Motor neuron (in vitro differentiated cells): ENCODE measurements around the gene PRKACA. TPM values are rescaled to one million over a fixed set of nuclear protein-coding genes. Genes with fewer than 3 reads are reported as not detected.

Experiments
- ATAC-seq, 8 experiments: fragments of 200-7000 bp; cut with Tn5 transposase; replicated peaks in 6 of 8; 2 replicates each; pipeline ENCODE4 v1.8.0; 2021; ENCODE audit warnings: mild to moderate bottlenecking in 8 of 8, moderate library complexity in 8 of 8
- H3K27ac ChIP-seq, 2 donors: fragments of 250-450 bp; sonication (Bioruptor Pico); 2 replicates each; pipeline ENCODE4 v1.9.0; 2021; ENCODE audit warnings: antibody characterized with exemption in 2 of 2, mild to moderate bottlenecking in 2 of 2, moderate library complexity in 1 of 2
- H3K4me1 ChIP-seq, 2 donors: fragments of 250-450 bp; sonication (Bioruptor Pico); replicated peaks in 1 of 2; 2 replicates each; pipeline ENCODE4 v1.6.1; 2021; ENCODE audit warnings: antibody characterized with exemption in 2 of 2, mild to moderate bottlenecking in 2 of 2, moderate library complexity in 1 of 2
- H3K4me3 ChIP-seq, 5 donors: fragments of 250-450 bp; sonication (Bioruptor Pico); 2 replicates each; pipeline ENCODE4 v1.9.0; 2021; ENCODE audit warnings: antibody characterized with exemption in 5 of 5, mild to moderate bottlenecking in 5 of 5, moderate library complexity in 4 of 5
- WGBS, 10 experiments: fragments of 450-650 bp; shearing (Covaris generic); methylation state at CpG; one replicate each; pipeline ENCODE4 v1.0.0; 2022; 5-methylcytosine and 5-hydroxymethylcytosine counted together
- in situ Hi-C, 9 experiments: fragments of 400-800 bp; cut with MboI; loops; one replicate each; pipeline ENCODE4 v1.15.0; 2021; ENCODE audit warnings: low sequenced_read_pairs in 9 of 9, low pct_unique_long_range_greater_than_20kb in 2 of 9; ENCODE audit not compliant: unreplicated experiment in 9 of 9
- total RNA-seq, 8 experiments: library from RNA; unstranded; fragments of 300-600 nt; gene quantifications; 2 replicates each; pipeline versions ENCODE4 v1.2.3 to v1.2.4, GENCODE V29; 2022

Gene PRKACA
- total RNA-seq, 8 experiments from 2014 or later, result 15.9 to 51.5 (median 31.9) TPM

DNA sequence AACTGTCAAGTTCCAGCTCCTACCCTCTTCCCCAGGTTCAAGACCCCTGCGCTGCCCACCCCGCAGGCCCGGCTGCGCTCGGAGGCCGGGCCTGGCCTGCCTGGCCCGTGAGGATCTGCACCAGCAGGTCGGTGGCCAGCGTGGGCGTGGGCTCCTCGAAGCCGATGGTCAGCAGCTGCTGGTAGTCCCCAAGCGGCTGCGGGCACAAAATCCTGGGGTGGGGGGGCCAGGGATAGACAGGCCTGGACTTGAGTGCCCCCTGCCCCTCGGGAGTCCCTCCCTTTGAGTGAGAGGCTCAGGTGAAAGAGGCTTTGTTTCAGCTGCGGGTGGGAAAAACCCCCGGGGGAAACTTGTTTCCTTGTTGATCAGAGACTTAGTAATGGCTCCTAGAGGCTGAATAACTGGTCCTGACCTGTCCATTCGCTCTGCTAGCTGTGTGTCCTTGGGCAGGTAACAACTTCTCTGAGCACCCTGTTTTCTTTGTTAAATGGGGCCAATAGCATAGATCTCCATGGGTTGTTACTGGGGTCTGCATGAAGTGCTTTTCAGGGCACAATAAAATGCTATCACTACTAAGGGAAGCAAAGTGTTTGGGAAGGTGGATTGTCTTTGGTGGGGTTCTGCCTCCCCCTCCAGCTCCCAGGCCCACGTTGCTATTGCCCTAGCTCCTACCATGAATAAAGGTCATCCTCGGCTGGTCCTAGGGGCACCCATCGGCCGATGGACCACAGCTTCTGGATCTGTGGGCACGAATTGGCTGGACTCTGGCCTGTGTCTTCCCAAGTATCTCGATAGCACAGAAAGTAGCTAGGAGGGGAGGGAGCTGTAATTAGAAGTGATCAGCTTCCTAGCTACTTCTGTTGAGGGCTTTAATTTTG, 35.5 kb downstream of the PRKACA start:
- ATAC-seq, result peak in 2 of 8 experiments; percentile 44 to 54
- peak overlapping the region; percentile 42 to 93 for H3K27ac ChIP-seq
- peak overlapping the region; percentile 49 to 76 (median 64) for H3K4me3 ChIP-seq
- in situ Hi-C loops, result loop anchor here in 1 of 9 experiments (10.0 kb wide), 1 partner anchor 207 kb away; the partner anchor contains the start of gene NANOS3
- 0 to 100% (median 56%) methylated on average over 1 to 12 of the region's 24 CpGs; no CpG with 5 or more reads in 1 of the 10 experiments for WGBS, 10 experiments
- H3K4me1 ChIP-seq, result peaks cover 7 to 8% of the 10 kb centered on the region in 2 donors

DNA sequence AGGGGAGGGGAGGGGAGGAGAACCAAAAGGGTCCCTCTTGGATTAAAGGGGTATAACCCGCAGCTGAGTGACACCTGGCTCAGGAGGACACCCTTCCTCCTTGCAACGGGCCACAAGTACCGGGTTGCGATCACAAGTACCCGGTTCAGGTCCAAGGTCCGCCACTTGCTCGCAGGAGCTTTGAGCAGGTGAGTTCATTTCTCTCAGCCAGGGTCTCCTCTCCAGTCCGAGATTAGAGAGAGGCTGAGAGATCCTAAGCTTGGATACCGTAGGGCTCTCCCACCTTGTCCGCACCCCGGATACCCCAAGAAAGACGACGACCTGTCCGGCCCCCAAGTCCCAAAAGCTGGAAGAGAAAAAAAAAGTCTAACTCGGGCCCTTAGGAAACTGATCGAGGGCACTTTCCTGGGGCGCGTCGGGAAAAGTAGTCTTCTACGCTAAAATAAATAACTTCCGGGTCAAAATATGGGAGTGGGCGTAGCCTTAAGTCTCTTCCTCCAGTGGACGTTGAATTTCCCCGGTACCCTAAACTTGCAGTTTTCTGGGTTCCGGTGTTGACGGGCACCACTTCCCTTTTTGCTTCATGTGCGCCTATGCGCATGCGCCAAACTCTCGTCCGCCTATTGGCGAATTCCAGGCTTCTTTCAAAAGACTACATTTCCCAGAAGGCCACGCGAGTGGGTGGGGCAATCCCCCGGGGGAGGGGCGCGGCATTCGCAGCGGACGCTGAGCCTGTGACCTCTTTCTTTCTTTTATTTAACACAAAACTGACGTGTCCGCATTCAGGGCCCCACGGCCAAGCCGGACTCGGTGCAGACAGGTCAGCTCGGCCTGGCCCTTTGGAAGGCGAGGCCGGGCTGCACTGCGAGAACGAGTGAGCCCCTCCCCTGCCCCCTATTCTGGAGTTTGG, 36.4 kb downstream of the PRKACA start:
- Histone ChIP-seq H3K4me1 (peaks cover 7 to 8% of the 10 kb centered on the region in 2 donors), H3K27ac (peak overlapping the region; percentile 42 to 93), H3K4me3 (peak overlapping the region; percentile 49 to 76 (median 64))
- 0 to 1% (median 0%) methylated on average over 3 to 29 of the region's 50 CpGs; no CpG with 5 or more reads in 1 of the 10 experiments for WGBS, 10 experiments
- ATAC-seq, result peak; percentile 91 to 97 (median 92)
- in situ Hi-C loops, result loop anchor here in 1 of 9 experiments (10.0 kb wide), 1 partner anchor 206 kb away; the partner anchor contains the start of gene NANOS3

DNA sequence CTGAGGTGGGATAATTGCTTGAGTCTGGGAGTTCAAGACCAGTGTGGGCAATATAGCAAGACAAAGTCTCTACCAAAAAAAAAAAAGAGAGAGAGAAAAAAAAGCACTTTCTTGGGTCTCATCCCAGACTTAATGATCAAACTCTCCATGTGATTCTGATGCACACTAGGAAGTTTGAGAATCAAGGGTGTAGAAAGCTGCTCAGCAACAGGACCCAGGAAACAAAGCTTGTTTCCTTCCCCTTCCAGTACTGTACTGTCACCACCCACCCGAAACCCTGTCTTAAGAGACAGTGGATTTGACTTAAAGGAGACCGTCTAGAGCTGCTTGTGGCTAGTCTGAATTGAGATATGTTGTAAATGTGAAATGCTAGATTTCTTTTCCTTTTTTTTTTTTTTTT, 39.2 kb downstream of the PRKACA start:
- Histone ChIP-seq H3K4me1 (peaks cover 12 to 14% of the 10 kb centered on the region in 2 donors), H3K27ac (no peak overlapping the region), H3K4me3 (no peak overlapping the region)
- 7 to 100% (median 54%) methylated on average over 1 to 2 of the region's 2 CpGs; no CpG with 5 or more reads in 2 of the 10 experiments for WGBS, 10 experiments
- ATAC-seq, result no peak
- in situ Hi-C loops, result loop anchor here in 2 of 9 experiments (10.0 kb wide), 1 partner anchor 204 kb away; the partner anchor contains the start of gene NANOS3 (in 2 of the 2)

DNA sequence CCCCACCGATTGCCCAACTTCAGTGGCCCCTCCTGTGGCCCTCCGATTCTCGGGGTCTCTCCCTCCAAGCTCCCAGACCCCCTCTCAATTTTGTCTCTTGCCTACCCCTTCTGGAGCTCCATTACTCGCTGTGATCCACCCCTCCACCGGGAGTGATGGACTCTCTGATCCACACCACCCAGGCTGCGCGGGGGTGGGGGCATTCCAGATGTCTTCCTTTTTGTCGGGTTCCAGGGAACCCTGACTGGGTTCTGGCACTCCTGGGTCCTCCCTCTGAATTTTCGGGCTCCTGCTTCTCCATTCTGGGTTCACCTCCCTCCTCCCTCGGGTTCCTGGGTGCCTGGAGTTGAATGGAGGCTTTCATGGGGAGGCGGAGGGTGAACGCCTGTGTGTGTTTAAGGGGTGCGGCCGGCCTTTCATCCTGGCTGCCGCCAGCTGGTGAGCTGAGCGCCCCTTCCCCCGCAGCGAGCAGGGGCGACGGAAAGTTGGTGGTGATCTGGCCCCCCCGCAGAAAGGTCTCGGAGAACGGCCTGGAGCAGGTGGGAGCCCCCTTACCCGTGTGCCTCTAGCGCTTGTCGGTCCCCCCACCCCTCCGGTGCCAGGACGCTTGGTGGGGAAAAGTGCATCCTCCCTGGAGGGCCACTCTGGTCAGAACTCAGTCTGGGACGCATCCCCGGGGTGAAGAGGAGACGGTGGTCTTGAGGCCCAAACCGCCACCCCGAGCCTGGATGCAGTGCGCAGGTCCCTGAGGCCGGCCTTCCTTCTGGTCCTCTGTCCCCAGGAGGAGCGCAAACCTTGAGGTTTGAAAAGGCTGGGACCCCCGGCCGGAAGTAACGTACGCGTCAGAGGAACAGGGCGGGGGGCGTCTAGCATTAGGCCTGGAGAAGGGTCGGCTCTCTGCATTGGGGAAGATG, 43.4 kb downstream of the PRKACA start:
- ATAC-seq, result peak; percentile 3 to 25 (median 9)
- Histone ChIP-seq H3K4me3 (peak overlapping the region; percentile 43 to 83 (median 76)), H3K27ac (no peak overlapping the region), H3K4me1 (peaks cover 7 to 16% of the 10 kb centered on the region in 2 donors)
- in situ Hi-C loops, result loop anchor here in 8 of 9 experiments (10.0 to 25.0 kb wide), 3 partner anchors 187 to 487 kb away; partner anchors contain the start of gene NANOS3 (in 8 of the 8)
- WGBS, 10 experiments, result 0 to 20% (median 2%) methylated on average over 1 to 15 of the region's 44 CpGs; no CpG with 5 or more reads in 4 of the 10 experiments

DNA sequence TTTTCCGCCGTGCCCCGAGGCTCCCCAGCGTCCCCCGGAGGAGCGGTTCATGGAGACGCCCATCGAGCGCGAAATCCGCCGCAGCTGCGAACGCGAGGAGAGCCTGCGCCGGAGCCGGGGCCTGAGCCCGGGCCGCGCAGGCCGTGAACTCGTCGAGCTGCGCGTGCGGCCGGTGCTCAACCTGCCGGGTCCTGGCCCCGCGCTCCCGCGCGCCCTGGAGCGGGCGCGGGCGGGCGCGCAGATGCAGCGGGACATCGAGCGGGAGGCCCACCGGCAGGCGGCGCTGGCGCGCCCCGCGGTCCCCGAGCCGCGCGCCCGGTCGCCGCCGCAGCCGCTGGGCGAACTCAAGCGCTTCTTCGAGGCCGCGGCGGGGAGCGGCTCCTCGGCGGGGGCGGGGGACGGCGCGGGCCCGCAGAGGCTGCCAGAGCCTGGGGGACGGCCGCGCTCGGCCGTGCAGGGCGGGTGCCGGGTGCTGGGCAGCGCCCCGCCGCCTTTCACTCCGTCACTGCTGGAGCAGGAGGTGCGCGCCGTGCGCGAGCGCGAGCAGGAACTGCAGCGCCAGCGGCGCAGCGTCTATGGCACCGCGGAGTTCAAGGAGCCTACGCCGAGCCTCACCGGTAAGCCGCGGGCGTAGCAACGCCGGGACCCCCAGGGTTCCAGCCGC, 44.2 kb downstream of the PRKACA start:
- in situ Hi-C loops, result loop anchor here in 8 of 9 experiments (10.0 to 25.0 kb wide), 3 partner anchors 186 to 486 kb away; partner anchors contain the start of gene NANOS3 (in 8 of the 8)

DNA sequence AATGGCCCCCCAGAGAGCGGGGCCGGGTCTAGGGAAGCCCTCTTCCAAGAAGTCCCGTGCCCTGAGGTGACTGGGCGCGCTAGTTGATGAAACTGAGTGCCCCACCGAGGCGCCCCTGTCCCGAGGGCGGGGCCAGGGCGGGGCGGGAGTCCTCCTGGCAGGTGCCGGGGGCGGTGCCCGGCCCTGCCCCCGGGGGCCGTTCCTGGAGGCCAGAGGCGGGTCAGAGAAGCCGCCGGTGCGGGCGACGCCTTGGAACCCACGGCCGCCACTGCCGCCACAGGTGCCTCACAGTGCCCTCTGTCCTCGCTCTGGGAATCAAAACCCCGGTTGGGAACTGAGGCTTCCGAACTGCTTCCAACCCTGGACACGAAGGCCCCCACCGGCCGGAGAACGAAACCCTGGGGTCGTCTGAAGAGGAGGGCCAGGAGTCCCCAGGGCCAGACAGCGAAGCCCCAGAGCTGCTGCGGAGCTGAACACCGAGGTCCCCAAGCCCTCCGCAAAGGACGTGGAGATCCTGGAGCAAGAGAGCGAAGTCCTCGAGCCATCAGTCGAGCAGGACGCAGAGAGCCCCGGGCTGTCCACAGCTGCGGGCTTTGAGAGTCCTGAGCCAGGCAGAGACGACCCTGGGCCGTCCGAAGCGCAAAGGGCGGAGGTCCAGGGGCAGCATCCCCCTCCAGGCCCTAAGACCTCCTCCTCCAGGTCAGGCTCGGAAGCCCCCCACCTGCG, 44.9 kb downstream of the PRKACA start, which contains the start of gene MISP3:
Gene MISP3, plus strand, starts transcription at position 252 of the 726 bp plus-strand sequence. CDS start 524 bp downstream, outside the sequence.
- peak; percentile 2 to 34 (median 16) for ATAC-seq
- in situ Hi-C loops, result loop anchor here in 8 of 9 experiments (10.0 to 25.0 kb wide), 3 partner anchors 185 to 485 kb away; partner anchors contain the start of gene NANOS3 (in 8 of the 8)
- peaks cover 7 to 16% of the 10 kb centered on the region in 2 donors for H3K4me1 ChIP-seq
- WGBS, 10 experiments, result 0 to 3% (median 0%) methylated on average over 1 to 7 of the region's 51 CpGs; no CpG with 5 or more reads in 5 of the 10 experiments
- H3K27ac ChIP-seq, result peak within 1 kb of the TSS in 1 of 2 donors; percentile 3
- H3K4me3 ChIP-seq, result peak within 1 kb of the TSS; percentile 43 to 83 (median 76)

More for the DNA sequence above, 44.2 kb downstream of the PRKACA start:
- WGBS, 10 experiments, result 0 to 1% (median 0%) methylated on average over 1 to 14 of the region's 106 CpGs; no CpG with 5 or more reads in 7 of the 10 experiments
- H3K4me1 ChIP-seq, result peaks cover 7 to 16% of the 10 kb centered on the region in 2 donors
- ATAC-seq, result peak; percentile 68 to 77 (median 72)
- peak overlapping the region; percentile 43 to 83 (median 76) for H3K4me3 ChIP-seq
- H3K27ac ChIP-seq, result peak overlapping the region in 1 of 2 donors; percentile 3

DNA sequence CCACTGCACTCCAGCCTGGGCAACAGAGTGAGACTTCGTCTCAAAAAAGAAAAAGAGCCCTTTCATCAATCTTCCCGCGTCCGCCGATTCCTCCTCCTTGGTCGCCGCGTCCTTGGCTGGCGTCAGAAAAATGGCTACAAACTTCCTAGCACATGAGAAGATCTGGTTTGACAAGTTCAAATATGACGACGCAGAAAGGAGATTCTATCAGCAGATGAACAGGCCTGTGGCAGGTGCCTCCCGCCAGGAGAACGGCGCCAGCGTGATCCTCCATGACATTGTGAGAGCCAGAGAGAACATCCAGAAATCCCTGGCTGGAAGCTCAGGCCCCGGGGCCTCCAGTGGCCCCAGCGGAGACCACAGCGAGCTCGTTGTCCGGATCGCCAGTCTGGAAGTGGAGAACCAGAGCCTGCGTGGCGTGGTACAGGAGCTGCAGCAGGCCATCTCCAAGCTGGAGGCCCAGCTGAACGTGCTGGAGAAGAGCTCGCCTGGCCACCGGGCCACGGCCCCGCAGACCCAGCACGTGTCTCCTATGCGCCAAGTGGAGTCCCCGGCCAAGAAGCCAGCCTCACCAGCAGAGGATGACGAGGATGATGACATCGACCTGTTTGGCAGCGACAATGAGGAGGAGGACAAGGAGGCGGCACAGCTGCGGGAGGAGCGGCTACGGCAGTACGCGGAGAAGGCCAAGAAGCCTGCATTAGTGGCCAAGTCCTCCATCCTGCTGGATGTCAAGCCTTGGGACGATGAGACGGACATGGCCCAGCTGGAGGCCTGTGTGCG, 47.1 kb downstream of the PRKACA start:
- no peak overlapping the region for H3K27ac ChIP-seq
- in situ Hi-C loops, result loop anchor here in 8 of 9 experiments (10.0 to 25.0 kb wide), 3 partner anchors 183 to 483 kb away; partner anchors contain the start of gene NANOS3 (in 8 of the 8)
- peaks cover 7 to 16% of the 10 kb centered on the region in 2 donors for H3K4me1 ChIP-seq
- no peak for ATAC-seq
- WGBS, 10 experiments, result 84 to 100% (median 93%) methylated on average over 3 to 20 of the region's 43 CpGs; no CpG with 5 or more reads in 2 of the 10 experiments
- no peak overlapping the region for H3K4me3 ChIP-seq

DNA sequence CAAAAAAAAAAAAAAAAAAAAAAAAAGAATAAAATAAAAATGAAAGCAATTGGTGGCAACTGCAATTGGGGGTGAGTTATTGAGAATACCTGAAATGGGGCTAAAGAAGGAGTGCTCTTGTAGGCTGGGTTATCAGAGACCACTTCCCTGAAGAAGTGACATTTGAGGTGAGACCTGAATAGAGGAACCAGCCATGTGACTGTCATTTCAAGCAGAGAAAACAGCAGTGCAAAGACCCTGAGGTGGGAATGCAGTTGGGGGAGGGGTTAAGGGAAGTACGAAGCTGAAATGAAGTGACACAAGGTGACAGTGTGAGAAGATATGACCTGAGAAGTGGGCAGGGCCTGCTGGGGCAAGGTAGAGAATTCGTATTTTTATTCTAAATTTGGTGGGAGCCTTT, 51.4 kb downstream of the PRKACA start:
- no peaks in the 10 kb centered on the region for H3K4me1 ChIP-seq
- no peak overlapping the region for H3K27ac ChIP-seq
- ATAC-seq, result no peak
- in situ Hi-C loops, result loop anchor here in 6 of 9 experiments (25.0 kb wide), 2 partner anchors 179 to 479 kb away; partner anchors contain the start of gene NANOS3 (in 6 of the 6)
- no peak overlapping the region for H3K4me3 ChIP-seq
- 0 to 64% (median 50%) methylated on average over 1 to 2 of the region's 2 CpGs; no CpG with 5 or more reads in 3 of the 10 experiments for WGBS, 10 experiments

DNA sequence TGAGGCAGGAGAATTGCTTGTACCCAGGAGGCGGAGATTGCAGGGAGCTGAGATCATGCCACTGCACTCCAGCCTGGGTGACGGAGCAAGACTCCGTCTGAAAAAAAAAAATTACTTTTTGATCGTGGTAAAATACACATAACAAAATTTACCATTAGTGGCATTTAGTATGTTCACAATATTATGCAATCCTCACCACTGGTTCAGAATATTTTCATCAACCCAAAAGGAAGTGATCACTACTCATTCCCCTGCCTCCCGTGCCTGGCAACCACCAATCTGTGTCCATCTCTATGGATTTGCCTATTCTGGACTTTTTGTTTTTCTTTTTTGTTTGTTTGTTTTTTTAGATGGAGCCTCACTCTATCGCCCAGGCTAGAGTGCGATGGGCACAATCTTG, 54.5 kb downstream of the PRKACA start:
- Histone ChIP-seq H3K4me3 (no peak overlapping the region), H3K4me1 (peaks cover 2 to 4% of the 10 kb centered on the region in 2 donors), H3K27ac (no peak overlapping the region)
- in situ Hi-C loops, result loop anchor here in 6 of 9 experiments (25.0 kb wide), 2 partner anchors 176 to 476 kb away; partner anchors contain the start of gene NANOS3 (in 6 of the 6)
- no peak for ATAC-seq
- 55 to 100% (median 79%) methylated on average over 1 to 7 of the region's 7 CpGs for WGBS, 10 experiments

DNA sequence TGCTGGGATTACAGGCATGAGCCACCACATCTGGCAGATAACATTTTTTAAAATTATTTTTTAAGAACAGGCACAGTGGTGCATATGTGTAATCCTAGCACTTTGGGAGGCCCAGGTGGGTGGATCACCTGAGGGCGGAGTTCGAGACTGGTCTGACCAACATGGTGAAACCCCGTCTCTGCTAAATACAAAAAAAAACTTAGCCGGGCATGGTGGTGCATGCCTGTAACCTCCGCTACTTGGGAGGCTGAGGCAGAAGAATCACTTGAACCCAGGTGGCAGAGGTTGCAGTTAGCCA, 55.1 kb downstream of the PRKACA start:
- Histone ChIP-seq H3K27ac (no peak overlapping the region), H3K4me3 (no peak overlapping the region), H3K4me1 (peaks cover 4% of the 10 kb centered on the region in 2 donors)
- in situ Hi-C loops, result loop anchor here in 6 of 9 experiments (25.0 kb wide), 2 partner anchors 175 to 475 kb away; partner anchors contain the start of gene NANOS3 (in 6 of the 6)
- WGBS, 10 experiments, result 72 to 100% (median 100%) methylated on average over 1 to 5 of the region's 5 CpGs; no CpG with 5 or more reads in 6 of the 10 experiments
- no peak for ATAC-seq
